Mucosa of descending colon (tissue), 3 donors: ENCODE results near the gene TSPAN18. TPM values are rescaled to one million over a fixed set of nuclear protein-coding genes. Genes with fewer than 3 reads are reported as not detected.

ENCODE experiments used
- ATAC-seq: fragments of 200-7000 bp; cut with Tn5 transposase; one replicate; pipeline ENCODE4 v1.9.1; 2020; ENCODE audit warnings: mild to moderate bottlenecking, moderate library complexity
- DNase-seq, 3 donors: peaks; one replicate each; pipeline ENCODE4 v3.0.0-alpha.2; 2020
- H3K36me3 ChIP-seq: fragments of 200-600 bp; one replicate; pipeline ENCODE4 v1.8.0; 2021; ENCODE audit warnings: low read depth, mild to moderate bottlenecking
- H3K4me1 ChIP-seq: fragments of 200-600 bp; one replicate; pipeline ENCODE4 v1.8.0; 2021; ENCODE audit warnings: low read depth, mild to moderate bottlenecking
- H3K4me3 ChIP-seq: fragments of 200-600 bp; one replicate; pipeline ENCODE4 v1.8.0; 2021; ENCODE audit warnings: mild to moderate bottlenecking
- H3K9me3 ChIP-seq: fragments of 200-600 bp; one replicate; pipeline ENCODE4 v1.8.0; 2021; ENCODE audit warnings: mild to moderate bottlenecking
- intact Hi-C, 2 donors: fragments of 100-400 bp; cut with DNase I in 1 of 2; cut with micrococcal nuclease in 1 of 2; formaldehyde crosslinking; loops; one replicate each; pipeline versions ENCODE4 v1.11.0 to v1.11.1; 2022; cut with DNase I, micrococcal nuclease
- total RNA-seq, 3 donors: library from RNA; stranded (reverse); fragmentation: NEBNext Ultra II Directional in 2 of 3; extraction: Animal tissue kit (Norgen Biotek cat#: 25700) in 2 of 3; gene quantifications; one replicate each; pipeline versions ENCODE4 v1.2.1 to v1.2.4, GENCODE V29; 2021 to 2023
- TF ChIP-seq, protein P1 (sequence below): fragments of 200-600 bp; IDR thresholded peaks from one replicate; pipeline ENCODE4 v1.8.0; 2022; ENCODE audit warnings: antibody characterized with exemption, mild to moderate bottlenecking
- donor health status: DM: no; HTN: no; CAD: no; lungs with moderate emphysema.
- donor health status: DM: no; HTN: no; CAD: no.
- donor health status: DM: no; HTN: yes; CAD: no.

TSPAN18 gene
- total RNA-seq, 3 donors from 2014 or later: 3.6 to 63.2 (median 8.5) TPM

DNA sequence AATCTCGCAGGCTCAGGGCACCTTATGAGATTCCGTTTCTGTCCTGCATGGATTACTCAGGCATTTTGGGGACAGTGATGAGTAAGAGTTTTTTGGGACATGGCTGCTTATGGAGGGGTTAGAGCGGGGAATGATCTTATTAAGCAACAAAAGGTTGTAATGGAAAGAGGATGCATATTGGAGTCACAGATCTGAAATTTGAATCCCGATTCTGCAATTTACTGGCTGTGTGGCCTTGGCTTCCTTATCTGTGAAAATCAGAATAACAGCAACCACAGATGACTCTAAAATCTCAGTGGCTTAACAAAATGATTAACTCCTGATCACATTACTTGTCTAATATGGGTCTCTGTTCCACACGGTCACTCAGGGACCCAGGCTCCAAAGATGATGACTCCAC is 5.8 kb downstream of the TSPAN18 start:
- TF ChIP-seq, protein P1, sequence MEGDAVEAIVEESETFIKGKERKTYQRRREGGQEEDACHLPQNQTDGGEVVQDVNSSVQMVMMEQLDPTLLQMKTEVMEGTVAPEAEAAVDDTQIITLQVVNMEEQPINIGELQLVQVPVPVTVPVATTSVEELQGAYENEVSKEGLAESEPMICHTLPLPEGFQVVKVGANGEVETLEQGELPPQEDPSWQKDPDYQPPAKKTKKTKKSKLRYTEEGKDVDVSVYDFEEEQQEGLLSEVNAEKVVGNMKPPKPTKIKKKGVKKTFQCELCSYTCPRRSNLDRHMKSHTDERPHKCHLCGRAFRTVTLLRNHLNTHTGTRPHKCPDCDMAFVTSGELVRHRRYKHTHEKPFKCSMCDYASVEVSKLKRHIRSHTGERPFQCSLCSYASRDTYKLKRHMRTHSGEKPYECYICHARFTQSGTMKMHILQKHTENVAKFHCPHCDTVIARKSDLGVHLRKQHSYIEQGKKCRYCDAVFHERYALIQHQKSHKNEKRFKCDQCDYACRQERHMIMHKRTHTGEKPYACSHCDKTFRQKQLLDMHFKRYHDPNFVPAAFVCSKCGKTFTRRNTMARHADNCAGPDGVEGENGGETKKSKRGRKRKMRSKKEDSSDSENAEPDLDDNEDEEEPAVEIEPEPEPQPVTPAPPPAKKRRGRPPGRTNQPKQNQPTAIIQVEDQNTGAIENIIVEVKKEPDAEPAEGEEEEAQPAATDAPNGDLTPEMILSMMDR: no peak
- no peak for ATAC-seq
- Histone ChIP-seq H3K36me3 (no peaks in the 10 kb centered on the region), H3K4me3 (no peak overlapping the region), H3K4me1 (peaks cover 1% of the 10 kb centered on the region), H3K9me3 (no peaks in the 10 kb centered on the region)
- intact Hi-C loops: no loop called here
- no peak for DNase-seq

DNA sequence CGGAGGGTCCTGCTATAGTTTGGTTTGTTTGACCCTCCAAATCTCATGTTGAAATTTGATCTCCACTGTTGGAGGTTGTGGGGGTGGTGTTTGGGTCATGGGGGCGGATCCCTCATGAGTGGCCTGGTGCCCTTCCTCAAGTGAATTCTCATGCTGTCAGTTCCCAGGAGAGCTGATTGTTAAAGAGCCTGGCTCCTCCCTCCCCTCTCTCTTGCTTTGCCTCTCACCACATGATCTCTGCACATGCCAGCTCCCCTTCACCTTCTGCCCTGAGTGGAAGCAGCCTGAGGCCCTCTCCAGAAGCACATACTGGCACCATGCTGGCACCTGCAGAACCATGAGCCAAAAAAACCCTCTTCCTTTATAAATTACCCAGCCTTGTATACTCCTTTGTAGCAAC is 7.1 kb downstream of the TSPAN18 start:
- intact Hi-C loops: no loop called here
- no peaks in the 10 kb centered on the region for H3K36me3 ChIP-seq
- H3K4me3 ChIP-seq: no peak overlapping the region
- TF ChIP-seq, protein P1: no peak
- no peaks in the 10 kb centered on the region for H3K9me3 ChIP-seq
- DNase-seq (no peak), ATAC-seq (no peak)
- no peaks in the 10 kb centered on the region for H3K4me1 ChIP-seq

- intact Hi-C loops: no loop called here
- DNase-seq (no peak), ATAC-seq (no peak)
- H3K9me3 ChIP-seq: no peaks in the 10 kb centered on the region
- H3K4me1 ChIP-seq: no peaks in the 10 kb centered on the region
- no peaks in the 10 kb centered on the region for H3K36me3 ChIP-seq
- TF ChIP-seq, protein P1: no peak
- no peak overlapping the region for H3K4me3 ChIP-seq
Observed at GRCh38 chr11:44734843-44735381, 8.2 kb downstream of the TSPAN18 start.

GRCh38 chr11:44736791-44737190 is 10.0 kb downstream of the TSPAN18 start:
- intact Hi-C loops: no loop called here
- no peak for ATAC-seq

GRCh38 chr11:44737245-44738085 is 10.7 kb downstream of the TSPAN18 start:
- Histone ChIP-seq H3K4me1 (no peaks in the 10 kb centered on the region), H3K4me3 (no peak overlapping the region), H3K36me3 (no peaks in the 10 kb centered on the region), H3K9me3 (no peaks in the 10 kb centered on the region)
- TF ChIP-seq, protein P1: no peak
- intact Hi-C loops: no loop called here
- ATAC-seq (no peak), DNase-seq (no peak)

More at GRCh38 chr11:44736791-44737190, 10.0 kb downstream of the TSPAN18 start:
- no peak for DNase-seq
- no peak overlapping the region for H3K4me3 ChIP-seq
- no peaks in the 10 kb centered on the region for H3K36me3 ChIP-seq
- no peaks in the 10 kb centered on the region for H3K4me1 ChIP-seq
- H3K9me3 ChIP-seq: no peaks in the 10 kb centered on the region
- TF ChIP-seq, protein P1: no peak
